ENCODE measurements around the gene PDE7B.

Gene PDE7B

DNA sequence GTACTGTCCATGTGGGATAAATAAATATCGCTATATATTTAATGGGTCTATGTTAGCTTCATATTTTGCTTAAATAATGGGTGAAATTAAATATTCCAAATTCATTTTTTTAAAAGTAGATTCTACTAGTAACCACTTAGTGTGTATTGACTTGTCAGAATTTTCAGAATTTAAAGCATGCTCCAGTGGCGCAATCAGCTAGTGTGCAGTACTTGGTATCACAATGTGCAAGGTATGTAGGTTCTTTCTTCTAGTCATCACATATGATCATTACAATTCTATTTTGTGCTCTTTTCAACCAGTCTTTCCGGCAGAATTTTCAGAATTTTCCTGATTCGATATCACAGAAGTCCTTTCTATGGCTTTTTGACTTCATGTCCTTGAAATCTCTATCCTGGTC lies 32.6 kb downstream of the PDE7B start:
- no peak for DNase-seq (ENCODE audit: low read depth in 2 of 2)

DNA sequence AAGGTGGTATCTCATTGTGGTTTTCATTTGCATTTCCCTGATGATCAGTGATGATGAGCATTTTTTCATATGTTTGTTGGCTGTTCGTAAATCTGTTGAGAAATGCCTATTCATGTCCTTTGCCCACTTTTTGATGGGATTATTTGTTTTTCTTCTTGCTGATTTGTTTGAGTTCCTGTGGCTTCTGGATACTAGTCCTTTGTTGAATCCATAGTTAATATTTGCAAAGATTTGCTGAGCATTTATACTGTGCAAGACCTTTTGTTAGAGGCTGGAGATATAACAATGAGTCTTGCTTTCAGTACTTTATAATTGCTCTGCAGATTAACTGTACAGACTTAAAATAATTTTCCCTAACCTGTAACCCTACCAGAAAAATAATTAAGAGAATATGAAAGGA lies 35.6 kb downstream of the PDE7B start:
- DNase-seq (ENCODE audit: low read depth in 2 of 2), result no peak

DNA sequence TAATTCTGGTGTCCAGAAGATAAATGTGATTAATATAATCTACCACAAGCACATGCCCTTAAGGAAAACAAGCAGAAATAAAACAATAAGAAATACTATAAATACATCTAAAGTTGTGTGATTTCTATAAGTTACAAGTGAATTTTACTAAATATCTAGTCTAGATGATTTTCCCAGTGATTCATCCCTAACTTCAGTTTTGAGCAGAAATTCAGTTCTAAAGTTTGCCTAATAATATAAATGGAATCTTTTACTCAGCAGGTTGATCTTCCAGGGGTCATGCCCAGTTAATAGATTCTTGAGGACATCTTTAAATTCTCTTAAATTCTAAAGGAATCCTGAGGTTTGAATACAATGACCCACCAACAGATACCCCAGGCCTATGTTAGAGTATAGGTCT lies 37.3 kb downstream of the PDE7B start:
- no peak for DNase-seq (ENCODE audit: low read depth in 2 of 2)

DNA sequence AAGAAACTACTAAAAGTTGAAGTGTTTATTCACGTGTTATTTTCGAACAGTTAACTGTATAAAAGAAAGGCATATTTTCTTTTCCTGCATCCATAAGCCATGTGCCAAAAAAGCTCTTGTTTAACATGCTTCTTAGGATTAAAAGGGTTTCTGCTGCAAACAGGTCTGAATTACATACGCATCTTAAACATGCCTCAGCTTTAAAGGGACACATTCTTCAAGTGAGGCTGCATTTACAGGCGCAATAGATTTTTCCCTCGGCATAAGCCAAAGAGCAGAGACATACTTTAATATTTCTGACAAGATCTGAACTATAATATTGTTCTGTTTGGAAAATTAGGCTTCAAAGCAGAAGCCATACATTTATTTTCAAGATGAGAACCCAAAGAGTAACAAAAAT lies 39.4 kb downstream of the PDE7B start:
- DNase-seq (ENCODE audit: low read depth in 2 of 2), result no peak

DNA sequence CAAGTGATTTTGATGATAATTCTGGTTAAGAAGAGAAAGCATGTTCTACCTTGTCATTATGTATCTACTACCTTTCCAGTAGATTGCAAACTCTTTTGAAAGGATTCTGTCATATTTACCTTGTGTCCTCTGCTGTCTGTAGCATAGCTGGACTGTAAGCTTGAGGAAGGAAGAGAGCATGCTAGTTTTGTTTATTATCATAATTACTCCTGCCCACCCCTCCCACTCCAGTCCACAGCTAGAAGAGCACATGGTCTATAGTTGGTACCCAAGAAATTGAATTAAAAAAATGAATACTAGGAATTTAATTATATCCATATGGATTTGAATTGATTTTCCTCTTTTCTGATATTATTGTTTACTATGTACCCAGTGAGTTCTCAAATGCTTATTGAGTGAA lies 40.2 kb downstream of the PDE7B start:
- no peak for DNase-seq (ENCODE audit: low read depth in 2 of 2)

DNA sequence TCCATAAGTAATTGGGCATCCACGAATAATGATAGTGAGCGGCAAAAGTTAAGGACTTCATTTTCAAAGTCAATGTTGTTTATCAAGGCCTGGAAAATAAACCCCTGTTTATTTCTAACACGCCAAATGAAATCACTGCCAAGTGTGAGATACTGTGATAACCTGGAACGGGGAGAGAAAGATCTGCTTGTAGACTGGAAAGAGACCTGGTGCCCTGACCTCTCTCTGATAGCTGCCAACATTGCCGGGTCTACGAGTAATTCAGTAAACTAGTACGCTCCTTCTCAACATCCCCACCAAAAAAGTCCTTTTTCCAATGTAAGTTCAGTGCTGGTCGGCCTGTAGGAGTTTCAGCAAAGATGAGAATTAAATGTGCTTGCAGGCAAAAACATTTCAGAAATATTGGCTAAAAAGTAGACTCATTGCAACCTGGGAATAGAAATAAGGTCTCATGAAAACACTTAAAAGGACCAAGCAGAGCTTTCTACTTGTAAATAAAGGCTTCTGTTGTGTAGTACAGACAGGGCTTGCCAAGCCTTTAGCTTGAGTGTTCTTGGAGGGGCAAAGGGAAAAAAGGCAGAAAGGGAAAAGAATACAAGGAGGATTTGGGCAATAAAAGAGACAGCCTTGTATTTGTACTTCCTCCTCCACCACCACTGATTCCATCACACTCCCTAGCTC lies 43.9 kb downstream of the PDE7B start:
- DNase-seq (ENCODE audit: low read depth in 2 of 2), result no peak

DNA sequence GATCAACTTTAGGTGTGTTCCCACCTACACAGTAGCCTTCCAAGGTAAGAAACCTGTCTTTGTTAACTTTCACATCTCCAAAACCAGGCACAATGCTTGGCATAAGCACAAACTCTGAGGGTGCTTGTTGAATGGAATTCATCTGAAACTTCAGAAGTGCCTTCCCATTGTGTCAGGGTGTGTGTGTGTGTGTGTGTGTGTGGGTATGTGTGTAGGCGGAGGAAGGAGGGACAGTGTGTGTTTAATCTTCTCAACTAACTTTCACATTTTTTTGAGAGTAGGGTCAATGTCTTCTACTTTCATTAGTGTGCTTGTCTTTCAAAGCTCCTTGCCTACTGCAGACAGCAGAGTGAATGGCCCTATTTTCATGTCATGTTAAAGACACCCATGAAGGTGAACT lies 45.6 kb downstream of the PDE7B start:
- DNase-seq (ENCODE audit: low read depth in 2 of 2), result no peak

DNA sequence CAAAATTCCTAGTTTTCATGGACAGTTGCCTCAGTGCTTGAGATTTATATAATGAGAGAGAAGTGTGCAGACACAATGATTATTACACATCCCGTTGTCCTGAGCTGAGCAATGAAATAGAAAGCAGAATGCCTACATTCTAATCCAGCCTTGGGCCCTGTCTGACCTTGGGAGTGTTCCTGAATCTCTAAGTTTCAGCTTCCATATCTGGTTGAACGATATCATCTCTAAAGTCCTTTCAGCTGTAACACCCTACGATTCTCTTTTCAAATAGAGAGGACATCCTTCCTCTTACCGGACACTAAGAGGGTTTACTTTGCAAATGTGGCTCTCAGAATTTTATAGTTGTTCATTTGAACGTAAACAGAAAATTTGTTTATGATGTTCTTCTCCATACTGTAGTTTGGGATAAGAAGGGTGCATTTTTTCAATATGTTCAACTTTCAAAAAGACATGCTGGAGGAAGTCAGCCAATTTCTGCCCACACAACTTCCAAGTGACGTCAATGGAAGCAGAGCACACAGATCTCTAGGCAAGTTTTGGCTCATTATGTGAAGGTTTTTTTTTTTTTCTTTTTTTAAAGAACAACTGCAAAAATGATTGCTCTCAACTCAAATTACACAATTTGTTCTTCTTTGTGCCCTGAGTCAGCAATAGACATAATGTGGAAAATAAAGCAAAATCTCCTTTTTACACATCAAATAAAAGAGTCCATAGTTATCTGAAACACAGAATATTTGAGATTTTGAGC lies 50.4 kb downstream of the PDE7B start:
- no peak for DNase-seq (ENCODE audit: low read depth in 2 of 2)

DNA sequence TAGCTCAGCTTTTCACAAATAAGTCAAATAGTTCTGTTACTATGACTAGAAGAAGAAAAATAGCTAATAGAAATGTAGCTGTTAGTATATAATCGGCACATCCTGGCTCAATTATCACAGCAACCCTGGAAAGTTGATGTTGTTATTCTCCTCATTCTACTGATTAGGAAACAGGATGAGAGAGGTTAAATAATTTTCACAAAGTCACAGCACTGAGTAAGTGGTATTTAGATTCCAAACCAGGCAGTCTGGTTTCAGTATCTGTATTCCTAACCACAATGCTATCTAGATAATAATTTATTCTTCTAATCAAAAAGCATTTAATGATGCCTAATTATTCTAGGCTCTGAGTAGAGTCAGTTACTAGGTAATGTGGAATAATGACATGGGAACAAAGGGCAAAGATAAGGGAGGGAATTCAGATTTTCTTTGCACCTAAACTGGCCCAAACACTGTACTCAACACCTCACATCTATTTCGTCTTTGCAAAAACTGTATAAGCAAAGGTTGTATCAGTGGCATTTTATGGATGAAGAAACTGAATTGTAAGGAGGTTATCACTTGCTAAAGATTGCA lies 51.3 kb downstream of the PDE7B start:
- no peak for DNase-seq (ENCODE audit: low read depth in 2 of 2)

DNA sequence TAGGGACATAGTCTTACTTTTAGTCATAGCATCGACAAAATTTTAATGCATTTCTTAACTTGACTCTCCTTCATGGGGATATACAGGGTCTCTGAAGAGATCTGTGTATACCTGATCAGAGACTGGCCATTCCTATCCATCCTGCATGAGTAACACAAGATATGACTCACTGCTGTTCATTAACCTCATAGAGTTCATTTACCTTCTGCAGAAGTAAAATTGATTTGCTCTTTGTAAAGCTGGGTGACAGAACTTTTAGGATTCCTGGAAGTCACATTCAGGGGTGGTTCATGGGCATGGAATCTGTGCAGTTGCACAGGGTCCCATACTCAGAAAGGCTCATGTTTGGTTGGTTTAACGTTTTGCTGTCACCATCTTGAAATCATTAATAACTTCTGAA lies 53.2 kb downstream of the PDE7B start:
- no peak for DNase-seq (ENCODE audit: low read depth in 2 of 2)

DNA sequence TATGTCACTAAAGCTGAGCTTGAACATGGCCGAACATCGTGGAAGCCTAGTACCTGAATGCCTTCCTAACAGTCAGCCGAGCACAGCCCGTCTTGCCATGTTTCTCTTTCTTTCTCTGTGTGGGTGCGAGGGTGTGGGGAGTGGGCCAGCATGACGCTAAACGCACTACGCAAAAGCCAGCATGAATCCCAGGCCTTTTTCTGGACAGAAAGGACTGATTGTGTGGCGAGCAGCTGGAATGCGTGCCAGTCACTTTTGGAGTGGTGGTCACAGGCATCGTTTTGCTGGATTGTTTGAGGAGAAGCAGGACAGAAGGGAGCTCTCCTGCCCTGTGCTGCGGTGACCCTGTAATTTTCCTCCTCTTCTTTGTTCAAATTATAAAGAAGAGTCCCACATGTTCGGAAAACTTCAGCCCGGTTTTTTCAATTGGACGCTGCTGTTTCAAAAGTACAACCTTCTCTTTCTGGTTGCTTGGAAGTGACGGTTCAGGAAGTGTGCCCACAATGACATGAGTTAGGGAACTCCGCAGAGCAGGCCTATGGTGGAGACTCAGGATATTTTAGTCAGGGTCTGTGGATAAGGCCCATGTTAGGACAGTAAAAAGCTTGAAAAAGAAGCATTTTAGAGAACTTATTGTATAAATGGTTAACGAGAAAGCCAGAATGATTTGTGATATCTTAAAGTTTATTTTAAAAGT lies 54.3 kb downstream of the PDE7B start:
- no peak for DNase-seq (ENCODE audit: low read depth in 2 of 2)

DNA sequence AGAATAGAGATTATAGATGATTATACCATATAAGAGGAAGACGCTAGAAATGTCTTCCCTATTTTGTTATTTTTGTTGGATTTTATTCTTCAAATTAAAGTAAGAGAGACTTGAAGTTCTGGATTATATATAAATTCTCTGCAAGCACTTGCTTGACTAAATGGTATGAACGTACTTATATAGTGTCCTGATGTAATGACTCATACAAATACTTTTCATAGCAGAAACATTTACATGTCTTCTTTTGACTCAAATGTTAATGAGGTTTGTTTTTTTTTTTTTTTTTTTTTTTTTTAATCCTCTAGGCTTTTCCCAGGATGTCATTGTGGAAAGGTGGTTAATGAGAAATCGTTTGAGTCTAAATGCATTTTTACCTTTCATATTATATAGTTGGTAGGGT lies 55.0 kb downstream of the PDE7B start:
- DNase-seq (ENCODE audit: low read depth in 2 of 2), result no peak

DNA sequence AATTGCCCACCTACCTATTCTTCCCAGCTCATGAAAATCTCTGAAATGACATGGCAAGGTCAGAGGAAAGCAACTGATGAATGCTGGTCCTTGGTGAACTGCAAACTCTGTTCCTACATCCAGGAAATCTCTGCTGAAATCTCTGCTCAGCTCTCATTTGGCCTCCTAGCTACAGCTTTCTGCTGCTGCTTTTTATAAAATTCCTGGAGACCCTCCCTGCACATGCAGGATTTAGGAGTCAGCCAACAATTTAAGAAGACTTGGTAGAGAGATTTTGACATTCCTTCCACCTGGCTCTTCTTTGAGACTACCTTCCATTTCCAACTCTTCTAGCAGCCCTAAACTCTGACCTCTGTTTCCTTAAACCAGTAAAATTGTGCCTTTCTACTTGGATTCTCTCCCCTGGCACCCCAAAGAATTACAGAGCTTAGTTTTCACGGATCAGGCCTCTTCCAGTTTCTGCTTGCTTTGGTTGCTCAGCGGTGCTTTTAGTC lies 55.5 kb downstream of the PDE7B start:
- DNase-seq (ENCODE audit: low read depth in 2 of 2), result no peak

DNA sequence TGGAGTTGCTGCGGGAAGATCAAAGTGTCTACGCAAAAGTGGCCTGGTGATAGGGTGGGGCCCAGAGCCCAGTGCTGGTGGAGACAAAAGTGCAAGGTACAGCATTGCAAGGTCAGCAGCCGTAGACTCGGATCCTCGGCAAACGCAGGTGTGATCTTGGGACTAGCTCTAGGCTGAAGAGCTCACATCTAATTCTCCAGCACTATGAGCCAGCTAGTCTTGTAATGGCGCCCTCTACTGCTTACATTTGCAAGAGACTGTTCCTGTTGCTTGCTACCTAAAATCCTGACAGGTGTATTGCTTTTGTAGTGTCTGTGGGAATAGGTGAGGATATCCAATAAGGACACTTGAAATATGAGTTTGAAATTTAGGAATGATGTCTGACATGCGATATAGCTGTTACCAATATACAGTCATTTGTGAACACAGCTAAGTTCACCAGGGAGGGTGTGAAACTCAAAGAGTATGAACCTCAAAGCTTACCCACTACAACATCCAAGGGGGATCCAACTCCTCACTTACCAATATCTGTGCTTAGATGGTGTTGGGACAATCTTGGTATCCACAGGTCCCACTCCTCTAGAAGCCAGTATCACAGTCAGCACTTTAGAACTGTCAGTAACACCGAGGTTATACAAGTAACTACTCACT lies 58.4 kb downstream of the PDE7B start:
- DNase-seq (ENCODE audit: low read depth in 2 of 2), result peak; percentile 14 to 34

DNA sequence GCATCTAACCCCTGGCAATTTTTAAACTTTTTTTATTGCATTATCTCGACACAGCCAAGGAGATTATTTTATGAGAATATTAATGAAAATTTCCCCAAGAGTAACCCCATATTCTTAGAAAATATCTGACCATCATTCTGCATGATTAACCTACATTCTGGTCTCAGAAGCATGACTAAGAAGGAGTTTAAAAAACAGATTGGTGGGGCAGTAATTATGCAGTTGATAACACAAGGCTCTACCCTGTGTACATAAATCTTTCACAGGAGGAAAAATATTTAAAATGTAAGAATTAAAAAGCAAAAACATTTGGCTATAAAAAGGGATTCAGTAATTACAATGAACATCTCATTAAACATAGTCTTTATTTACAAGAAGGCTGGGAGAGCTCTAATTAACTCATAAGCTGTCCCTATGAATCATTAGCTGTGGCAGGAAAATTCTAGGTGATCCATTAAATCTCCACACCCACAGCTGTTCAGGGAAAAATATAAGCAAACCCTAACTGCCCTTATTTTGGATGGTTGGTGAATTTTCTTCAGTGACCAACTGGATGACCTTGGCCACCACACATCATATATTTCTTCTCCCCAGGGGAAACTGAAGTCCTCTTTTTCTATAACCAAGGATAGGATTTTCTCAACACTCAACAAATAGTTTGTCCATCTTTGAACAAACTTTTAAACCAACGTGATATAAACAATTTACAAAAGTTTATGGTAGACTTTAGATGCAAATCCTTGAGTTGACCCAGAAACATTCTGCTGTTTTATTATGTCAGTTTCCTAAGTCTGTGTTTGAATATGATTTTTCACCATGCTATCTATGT lies 59.5 kb downstream of the PDE7B start:
- DNase-seq (ENCODE audit: low read depth in 2 of 2), result no peak

DNA sequence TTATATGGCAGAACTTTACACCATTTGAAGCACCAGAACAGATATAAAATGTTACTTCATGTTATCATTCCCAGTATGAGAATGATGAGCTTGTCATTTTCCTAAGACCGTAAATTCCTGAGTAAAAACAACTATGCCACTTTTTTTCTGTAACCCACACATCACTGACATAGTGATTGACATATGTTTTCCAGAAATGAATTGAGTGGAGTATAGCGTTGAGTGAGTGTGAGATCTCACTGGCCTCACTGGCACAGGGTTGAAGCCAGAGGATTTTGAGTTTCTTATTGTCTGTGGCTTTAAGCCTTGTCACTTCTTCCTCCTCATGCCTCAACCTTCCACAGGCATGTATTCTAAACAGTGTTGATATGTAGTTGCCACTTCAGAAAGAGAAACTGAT lies 62.3 kb downstream of the PDE7B start:
- DNase-seq (ENCODE audit: low read depth in 2 of 2), result no peak

DNA sequence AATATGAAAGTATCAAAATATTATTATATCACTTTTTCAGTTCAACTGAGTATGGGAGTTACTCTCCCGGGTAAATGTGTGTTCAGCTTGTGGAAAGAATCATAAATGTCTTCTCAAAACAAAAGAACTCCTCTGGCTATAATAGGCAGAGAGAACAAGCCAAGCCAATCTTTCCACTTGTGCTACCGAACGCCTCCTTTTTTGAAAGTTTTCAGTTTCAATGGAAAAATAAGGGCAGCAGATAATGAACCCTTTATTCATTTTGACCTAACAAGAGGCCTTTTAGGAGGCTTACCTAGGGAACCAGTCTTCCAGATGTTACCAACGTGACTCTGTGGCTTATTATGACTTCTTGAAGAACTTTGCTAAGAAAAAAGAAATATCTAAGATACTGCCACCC lies 67.5 kb downstream of the PDE7B start:
- DNase-seq (ENCODE audit: low read depth in 2 of 2), result no peak

DNA sequence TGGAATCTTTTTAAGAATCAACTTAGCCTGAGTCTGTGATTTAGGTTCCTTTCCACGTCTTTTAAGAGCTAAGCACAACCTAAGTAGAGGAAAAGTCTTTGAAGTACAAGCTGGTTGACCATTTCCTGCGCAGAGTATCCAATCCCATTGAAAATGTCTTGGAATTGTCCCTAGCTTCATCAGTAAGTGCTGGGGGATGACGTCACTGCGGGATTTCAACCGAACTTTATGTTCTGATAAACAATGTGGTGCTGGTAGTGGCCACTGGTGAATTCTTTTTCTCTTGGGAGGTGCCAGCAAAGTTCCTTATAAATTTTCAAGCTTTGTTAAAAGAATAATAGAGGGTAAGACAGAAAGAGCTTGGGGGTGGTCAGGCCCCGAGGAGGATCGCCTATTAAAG lies 69.2 kb downstream of the PDE7B start:
- no peak for DNase-seq (ENCODE audit: low read depth in 2 of 2)

DNA sequence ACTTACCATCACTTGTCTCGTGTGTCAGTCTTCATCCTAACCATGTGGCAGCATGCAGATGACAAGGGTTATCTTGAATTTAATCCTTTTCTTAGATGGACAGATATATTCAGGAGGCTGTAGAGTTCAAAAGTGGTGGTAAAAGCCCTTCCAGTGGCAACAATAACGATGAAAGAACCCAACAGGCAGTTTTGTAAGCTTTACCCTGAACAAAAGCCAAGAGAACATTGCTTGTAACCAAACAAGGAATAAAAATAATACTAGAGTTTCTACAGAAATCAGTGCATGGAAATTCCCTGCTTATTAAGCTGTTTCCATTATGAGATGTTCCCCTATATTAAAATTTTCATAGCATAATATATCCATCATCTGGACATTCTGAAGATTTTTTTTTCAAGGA lies 69.7 kb downstream of the PDE7B start:
- no peak for DNase-seq (ENCODE audit: low read depth in 2 of 2)

DNA sequence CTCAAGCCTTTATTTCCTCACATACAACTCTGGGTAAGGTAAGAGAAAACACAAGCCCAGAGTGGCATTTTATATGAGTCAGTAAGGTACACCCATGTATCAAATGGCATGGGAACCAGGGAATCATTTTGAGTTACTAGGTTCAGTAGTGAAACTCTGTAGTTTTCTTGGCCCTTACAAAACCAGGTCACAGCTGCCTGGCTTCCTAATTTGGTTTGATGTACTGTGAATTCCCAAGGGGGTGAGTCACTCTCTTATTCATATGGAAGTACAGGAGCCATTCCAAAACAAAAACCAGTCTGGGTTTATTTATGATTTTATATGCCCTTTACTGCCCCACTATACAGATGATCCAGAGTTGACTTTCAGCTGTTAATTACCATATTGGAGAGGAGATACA lies 70.7 kb downstream of the PDE7B start:
- DNase-seq (ENCODE audit: low read depth in 2 of 2), result no peak

DNA sequence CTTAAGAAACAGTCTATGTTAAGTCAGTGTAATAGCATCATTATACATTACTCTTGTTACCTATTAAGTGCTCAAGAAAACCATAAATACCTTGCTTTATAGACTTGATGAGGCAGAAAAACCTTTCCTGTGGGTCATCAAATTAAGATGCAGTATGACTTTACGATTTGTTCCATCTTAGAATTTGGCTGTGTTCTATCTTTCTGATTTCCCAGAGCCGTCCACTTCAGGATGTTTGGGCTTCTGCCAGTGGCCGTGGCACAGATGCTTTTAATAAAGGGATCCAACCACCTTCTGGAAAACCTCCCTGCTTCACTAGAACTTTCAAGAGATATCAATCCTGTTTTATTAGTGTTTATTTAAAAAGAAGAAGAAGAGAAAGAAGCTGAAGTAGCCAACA lies 71.2 kb downstream of the PDE7B start:
- no peak for DNase-seq (ENCODE audit: low read depth in 2 of 2)

Measured in stimulated activated CD4-positive, alpha-beta T cell treated with anti-CD3 and anti-CD28 coated beads, Interleukin-1b, Interleukin-23, amount 100 ng/mL, for 1 hour (primary cell).